ENCODE measurements around the gene PRKCE.

Gene PRKCE

GRCh38 chr2:46007412-46007811 lies 355.9 kb downstream of the PRKCE start:
- Histone ChIP-seq H3K4me3 (no peak overlapping the region), H3K9me3 (ENCODE audit: low read depth, low read length) (no peaks in the 10 kb centered on the region), H3K9ac (ENCODE audit: insufficient read length) (no peak overlapping the region), H3K27ac (no peak overlapping the region), H3K36me3 (ENCODE audit: insufficient read depth, low read length) (no peaks in the 10 kb centered on the region)
- no peak for DNase-seq (ENCODE audit: low read depth, low spot score)
- TF ChIP-seq FOXP2 (optimal IDR thresholded peaks at IDR 0.05; ENCODE audit: control extremely low read depth, extremely low read length, insufficient read depth) = no peak
- TF ChIP-seq EZH2 (IDR thresholded peaks at IDR 0.05) = no peak
- no peak for TF ChIP-seq POLR2AphosphoS5 (IDR thresholded peaks at IDR 0.05; ENCODE audit: borderline replicate concordance, low read depth, low read length)

- TF ChIP-seq POLR2AphosphoS5 (IDR thresholded peaks at IDR 0.05; ENCODE audit: borderline replicate concordance, low read depth, low read length) = no peak
- DNase-seq (ENCODE audit: low read depth, low spot score) = no peak
- H3K9me3 ChIP-seq (ENCODE audit: low read depth, low read length) = no peaks in the 10 kb centered on the region
- H3K27ac ChIP-seq = no peak overlapping the region
- no peak overlapping the region for H3K4me3 ChIP-seq
- no peak overlapping the region for H3K9ac ChIP-seq (ENCODE audit: insufficient read length)
- H3K36me3 ChIP-seq (ENCODE audit: insufficient read depth, low read length) = no peaks in the 10 kb centered on the region
Observed at GRCh38 chr2:46008091-46008870, 356.8 kb downstream of the PRKCE start.

GRCh38 chr2:46009315-46009714 lies 357.8 kb downstream of the PRKCE start:
- Histone ChIP-seq H3K27ac (no peak overlapping the region), H3K4me3 (no peak overlapping the region), H3K9ac (ENCODE audit: insufficient read length) (no peak overlapping the region), H3K36me3 (ENCODE audit: insufficient read depth, low read length) (no peaks in the 10 kb centered on the region), H3K9me3 (ENCODE audit: low read depth, low read length) (no peaks in the 10 kb centered on the region)
- TF ChIP-seq FOXP2 (optimal IDR thresholded peaks at IDR 0.05; ENCODE audit: control extremely low read depth, extremely low read length, insufficient read depth) = no peak
- no peak for TF ChIP-seq EZH2 (IDR thresholded peaks at IDR 0.05)
- TF ChIP-seq POLR2AphosphoS5 (IDR thresholded peaks at IDR 0.05; ENCODE audit: borderline replicate concordance, low read depth, low read length) = no peak
- DNase-seq (ENCODE audit: low read depth, low spot score) = no peak

GRCh38 chr2:46009772-46010171 lies 358.3 kb downstream of the PRKCE start:
- Histone ChIP-seq H3K9me3 (ENCODE audit: low read depth, low read length) (no peaks in the 10 kb centered on the region), H3K36me3 (ENCODE audit: insufficient read depth, low read length) (no peaks in the 10 kb centered on the region), H3K9ac (ENCODE audit: insufficient read length) (no peak overlapping the region), H3K4me3 (no peak overlapping the region), H3K27ac (no peak overlapping the region)
- TF ChIP-seq EZH2 (IDR thresholded peaks at IDR 0.05) (no peak), FOXP2 (optimal IDR thresholded peaks at IDR 0.05; ENCODE audit: control extremely low read depth, extremely low read length, insufficient read depth) (no peak), POLR2AphosphoS5 (IDR thresholded peaks at IDR 0.05; ENCODE audit: borderline replicate concordance, low read depth, low read length) (no peak)
- no peak for DNase-seq (ENCODE audit: low read depth, low spot score)

GRCh38 chr2:46010223-46010924 lies 358.9 kb downstream of the PRKCE start:
- no peak overlapping the region for H3K27ac ChIP-seq
- no peaks in the 10 kb centered on the region for H3K36me3 ChIP-seq (ENCODE audit: insufficient read depth, low read length)

GRCh38 chr2:46010925-46011490 lies 359.5 kb downstream of the PRKCE start:
- no peak overlapping the region for H3K27ac ChIP-seq
- no peaks in the 10 kb centered on the region for H3K9me3 ChIP-seq (ENCODE audit: low read depth, low read length)
- no peak for TF ChIP-seq EZH2 (IDR thresholded peaks at IDR 0.05)
- no peak for TF ChIP-seq POLR2AphosphoS5 (IDR thresholded peaks at IDR 0.05; ENCODE audit: borderline replicate concordance, low read depth, low read length)
- TF ChIP-seq FOXP2 (optimal IDR thresholded peaks at IDR 0.05; ENCODE audit: control extremely low read depth, extremely low read length, insufficient read depth) = no peak
- DNase-seq (ENCODE audit: low read depth, low spot score) = no peak
- no peak overlapping the region for H3K4me3 ChIP-seq
- no peak overlapping the region for H3K9ac ChIP-seq (ENCODE audit: insufficient read length)
- H3K36me3 ChIP-seq (ENCODE audit: insufficient read depth, low read length) = no peaks in the 10 kb centered on the region

More at GRCh38 chr2:46010223-46010924, 358.9 kb downstream of the PRKCE start:
- no peaks in the 10 kb centered on the region for H3K9me3 ChIP-seq (ENCODE audit: low read depth, low read length)
- no peak for DNase-seq (ENCODE audit: low read depth, low spot score)
- TF ChIP-seq FOXP2 (optimal IDR thresholded peaks at IDR 0.05; ENCODE audit: control extremely low read depth, extremely low read length, insufficient read depth) (no peak), EZH2 (IDR thresholded peaks at IDR 0.05) (no peak), POLR2AphosphoS5 (IDR thresholded peaks at IDR 0.05; ENCODE audit: borderline replicate concordance, low read depth, low read length) (no peak)
- H3K9ac ChIP-seq (ENCODE audit: insufficient read length) = no peak overlapping the region
- H3K4me3 ChIP-seq = no peak overlapping the region

- no peak for DNase-seq (ENCODE audit: low read depth, low spot score)
- TF ChIP-seq POLR2AphosphoS5 (IDR thresholded peaks at IDR 0.05; ENCODE audit: borderline replicate concordance, low read depth, low read length) = no peak
- no peak for TF ChIP-seq FOXP2 (optimal IDR thresholded peaks at IDR 0.05; ENCODE audit: control extremely low read depth, extremely low read length, insufficient read depth)
- no peak for TF ChIP-seq EZH2 (IDR thresholded peaks at IDR 0.05)
- Histone ChIP-seq H3K27ac (no peak overlapping the region), H3K9ac (ENCODE audit: insufficient read length) (no peak overlapping the region), H3K4me3 (no peak overlapping the region), H3K36me3 (ENCODE audit: insufficient read depth, low read length) (no peaks in the 10 kb centered on the region), H3K9me3 (ENCODE audit: low read depth, low read length) (no peaks in the 10 kb centered on the region)
Observed at GRCh38 chr2:46012618-46013240, 361.3 kb downstream of the PRKCE start.

GRCh38 chr2:46013726-46014125 lies 362.3 kb downstream of the PRKCE start:
- DNase-seq (ENCODE audit: low read depth, low spot score) = no peak
- Histone ChIP-seq H3K27ac (no peak overlapping the region), H3K9ac (ENCODE audit: insufficient read length) (no peak overlapping the region), H3K36me3 (ENCODE audit: insufficient read depth, low read length) (no peaks in the 10 kb centered on the region), H3K9me3 (ENCODE audit: low read depth, low read length) (no peaks in the 10 kb centered on the region), H3K4me3 (no peak overlapping the region)
- no peak for TF ChIP-seq EZH2 (IDR thresholded peaks at IDR 0.05)
